ENCODE measurements around the gene TP73. TPM values are rescaled to one million over a fixed set of nuclear protein-coding genes. Genes with fewer than 3 reads are reported as not detected.
A peak's percentile ranks its signal among the peaks of the same experiment; 100 is the strongest.

TP73 gene
- total RNA-seq, 1 experiment from 2014 or later, result 6.9 TPM

GRCh38 chr1:3771108-3772026, 119.1 kb downstream of the TP73 start:
- intact Hi-C loops (cut with micrococcal nuclease; ENCODE audit: unreplicated experiment), result loop anchor here (10.0 kb wide), 1 partner anchor 1783 kb away; no protein-coding TSS in a partner anchor
- Histone ChIP-seq H3K4me1 (replicated peaks; ENCODE audit: insufficient read depth) (no peaks in the 10 kb centered on the region), H3K4me3 (peak overlapping the region; percentile 63), H4K20me1 (ENCODE audit: insufficient read depth) (peaks cover 3% of the 10 kb centered on the region; the same call in 1 of the 2 replicates), H3K36me3 (ENCODE audit: low read depth) (no peaks in the 10 kb centered on the region), H2AFZ (no peak overlapping the region), H3K27ac (no peak overlapping the region), H3K79me2 (ENCODE audit: low read depth) (no peaks in the 10 kb centered on the region), H3K9me2 (ENCODE audit: insufficient read depth) (no peaks in the 10 kb centered on the region), H3F3A (ENCODE audit: insufficient read depth, low read depth) (no peaks in the 10 kb centered on the region; the same call in 1 of the 2 replicates), H3K9me3 (ENCODE audit: insufficient read depth, low read depth) (no peaks in the 10 kb centered on the region), H3K27me3 (ENCODE audit: insufficient read depth, low read depth) (peaks cover 15% of the 10 kb centered on the region), H3K4me2 (peak overlapping the region; percentile 83)
- BruUV-seq (replicated peaks), result TSS peak; percentile 44
- no peak for TF ChIP-seq CTCF (conservative IDR thresholded peaks at IDR 0.05)
- no peak for TF ChIP-seq EZH2 (IDR thresholded peaks at IDR 0.05; ENCODE audit: low read depth)
- ChIA-PET CTCF (no interaction called here), POLR2A (ENCODE audit: unreplicated experiment) (no interaction called here)
- DNase-seq, result no peak

- Histone ChIP-seq H3K4me2 (peak overlapping the region; percentile 89), H2AFZ (peak overlapping the region; percentile 86; the same call in 1 of the 2 replicates), H3K9me3 (ENCODE audit: insufficient read depth, low read depth) (no peaks in the 10 kb centered on the region), H3K4me1 (replicated peaks; ENCODE audit: insufficient read depth) (no peaks in the 10 kb centered on the region), H3K4me3 (peak overlapping the region; percentile 66), H3K27me3 (ENCODE audit: insufficient read depth, low read depth) (peaks cover 6% of the 10 kb centered on the region; the same call in 1 of the 2 replicates), H3K79me2 (ENCODE audit: low read depth) (no peaks in the 10 kb centered on the region), H3F3A (ENCODE audit: insufficient read depth, low read depth) (no peaks in the 10 kb centered on the region; the same call in 1 of the 2 replicates), H3K27ac (no peak overlapping the region), H3K36me3 (ENCODE audit: low read depth) (no peaks in the 10 kb centered on the region), H3K9me2 (ENCODE audit: insufficient read depth) (no peaks in the 10 kb centered on the region), H4K20me1 (ENCODE audit: insufficient read depth) (peaks cover 3% of the 10 kb centered on the region; the same call in 1 of the 2 replicates)
- intact Hi-C loops (cut with micrococcal nuclease; ENCODE audit: unreplicated experiment), result loop anchor here (10.0 kb wide), 1 partner anchor 1783 kb away; no protein-coding TSS in a partner anchor
- no TSS peak for BruUV-seq (replicated peaks)
- peak; percentile 63 to 91 for DNase-seq
- TF ChIP-seq EZH2 (IDR thresholded peaks at IDR 0.05; ENCODE audit: low read depth), result no peak
- no peak for TF ChIP-seq CTCF (conservative IDR thresholded peaks at IDR 0.05)
- ChIA-PET CTCF (no interaction called here), POLR2A (ENCODE audit: unreplicated experiment) (no interaction called here)
Measured at GRCh38 chr1:3772027-3772714, 119.9 kb downstream of the TP73 start.
